Liver (tissue), 9 donors: ENCODE results near the gene MYBPC2. TPM values are rescaled to one million over a fixed set of nuclear protein-coding genes. Genes with fewer than 3 reads are reported as not detected.
A peak's percentile ranks its signal among the peaks of the same experiment; 100 is the strongest.

Experiments used
- DNase-seq: peaks from one replicate; pipeline ENCODE4 v3.0.0-alpha.2; 2017; ENCODE audit warnings: low spot score
- H3K27ac ChIP-seq, 2 donors: one replicate each; pipeline ENCODE4 v1.7.0; 2013; ENCODE audit warnings: inconsistent platforms in 2 of 2, low read length in 2 of 2, control low read depth in 1 of 2, low read depth in 1 of 2, mild to moderate bottlenecking in 1 of 2
- H3K27me3 ChIP-seq, 4 donors: one replicate each; pipeline versions ENCODE4 v1.6.1 to v1.7.0; 2013; ENCODE audit warnings: low read length in 3 of 4, inconsistent platforms in 1 of 4, mild to moderate bottlenecking in 1 of 4, moderate library complexity in 1 of 4; ENCODE audit not compliant: control insufficient read depth in 4 of 4, insufficient read depth in 4 of 4
- H3K36me3 ChIP-seq, 4 donors: one replicate each; pipeline versions ENCODE4 v1.6.1 to v1.7.0; 2013; ENCODE audit warnings: low read length in 3 of 4, mild to moderate bottlenecking in 3 of 4, low read depth in 1 of 4, moderate library complexity in 1 of 4; ENCODE audit not compliant: control insufficient read depth in 4 of 4, insufficient read depth in 3 of 4
- H3K4me1 ChIP-seq, 4 donors: one replicate each; pipeline versions ENCODE4 v1.6.1 to v1.7.0; 2013; ENCODE audit warnings: low read length in 3 of 4, mild to moderate bottlenecking in 3 of 4, moderate library complexity in 1 of 4; ENCODE audit not compliant: control insufficient read depth in 4 of 4, insufficient read depth in 4 of 4
- H3K4me3 ChIP-seq, 3 donors: one replicate each; pipeline versions ENCODE4 v1.6.1 to v1.7.0; 2013; ENCODE audit warnings: low read length in 3 of 3, control low read depth in 1 of 3, low read depth in 1 of 3, mild to moderate bottlenecking in 1 of 3
- H3K9ac ChIP-seq, 2 donors: one replicate each; pipeline ENCODE4 v1.7.0; 2013; ENCODE audit warnings: low read length in 2 of 2, mild to moderate bottlenecking in 2 of 2, moderate library complexity in 2 of 2, control low read depth in 1 of 2, low read depth in 1 of 2
- H3K9me3 ChIP-seq, 4 donors: one replicate each; pipeline versions ENCODE4 v1.6.1 to v1.7.0; 2013; ENCODE audit warnings: low read length in 3 of 4; ENCODE audit not compliant: control insufficient read depth in 4 of 4
- EGR1 ChIP-seq, 2 donors: IDR thresholded peaks; 2 replicates each; pipeline ENCODE4 v1.6.1; 2016 to 2018; ENCODE audit warnings: antibody characterized with exemption in 2 of 2, low read depth in 2 of 2
- FOXA1 ChIP-seq: IDR thresholded peaks from 2 replicates; pipeline ENCODE4 v1.6.1; 2016; ENCODE audit warnings: antibody characterized with exemption
- FOXA2 ChIP-seq: IDR thresholded peaks from 2 replicates; pipeline ENCODE4 v1.6.1; 2016; ENCODE audit warnings: antibody characterized with exemption
- GABPA ChIP-seq, 2 donors: IDR thresholded peaks in 1 of 2; conservative IDR thresholded peaks in 1 of 2; 2 replicates each; pipeline ENCODE4 v1.6.1; 2016; ENCODE audit warnings: antibody characterized with exemption in 2 of 2, mild to moderate bottlenecking in 1 of 2, moderate library complexity in 1 of 2
- HNF4G ChIP-seq: IDR thresholded peaks from 2 replicates; pipeline ENCODE4 v1.6.1; 2016; ENCODE audit warnings: antibody characterized with exemption
- NR2F2 ChIP-seq: IDR thresholded peaks from 2 replicates; pipeline ENCODE4 v1.6.1; 2016; ENCODE audit warnings: antibody characterized with exemption
- RAD21 ChIP-seq, 2 donors: IDR thresholded peaks; 2 replicates each; pipeline ENCODE4 v1.6.1; 2016; ENCODE audit warnings: antibody characterized with exemption in 2 of 2, mild to moderate bottlenecking in 2 of 2
- RXRA ChIP-seq, 2 donors: IDR thresholded peaks; 2 replicates each; pipeline ENCODE4 v1.6.1; 2017 to 2018; ENCODE audit warnings: antibody characterized with exemption in 2 of 2, mild to moderate bottlenecking in 1 of 2
- SP1 ChIP-seq: IDR thresholded peaks from 2 replicates; pipeline ENCODE4 v1.6.1; 2018; ENCODE audit warnings: antibody characterized with exemption, mild to moderate bottlenecking
- TAF1 ChIP-seq: conservative IDR thresholded peaks from 2 replicates; pipeline ENCODE4 v1.6.1; 2016; ENCODE audit warnings: antibody characterized with exemption, mild to moderate bottlenecking
- YY1 ChIP-seq: IDR thresholded peaks from 2 replicates; pipeline ENCODE4 v1.6.1; 2016; ENCODE audit warnings: antibody characterized with exemption, mild to moderate bottlenecking
- WGBS: extraction: QIAGEN DNeasy Blood & Tissue Kit; methylation state at CpG from one replicate; pipeline ENCODE4 v1.1.7; 2013; 5-methylcytosine and 5-hydroxymethylcytosine counted together
- polyA plus RNA-seq, 2 donors: library from polyadenylated mRNA; stranded (reverse) in 1 of 2; unstranded in 1 of 2; fragments of 200-250 nt in 1 of 2; fragments of >200 nt in 1 of 2; fragmentation: Nextera tagmentation in 1 of 2; extraction: Ambion mirVana in 1 of 2; gene quantifications; one replicate each; pipeline versions ENCODE4 v1.2.1 to v1.2.3, GENCODE V29; 2013 to 2015
- total RNA-seq, 2 donors: library from RNA; depleted of rRNA; stranded (reverse); fragments of >200 nt; gene quantifications; one replicate each; pipeline ENCODE4 v1.2.3, GENCODE V29; 2014
- TF ChIP-seq, protein P1 (sequence below): IDR thresholded peaks from 2 replicates; pipeline ENCODE4 v1.6.1; 2016; ENCODE audit warnings: antibody characterized with exemption, mild to moderate bottlenecking
- donor health status: healthy.
- donor health status: healthy.
- donor health status: healthy.
- donor health status: healthy.
- donor health status: healthy.

The MYBPC2 gene
- total and polyA plus RNA-seq, 4 donors = under 0.01 TPM; not detected in 3

DNA sequence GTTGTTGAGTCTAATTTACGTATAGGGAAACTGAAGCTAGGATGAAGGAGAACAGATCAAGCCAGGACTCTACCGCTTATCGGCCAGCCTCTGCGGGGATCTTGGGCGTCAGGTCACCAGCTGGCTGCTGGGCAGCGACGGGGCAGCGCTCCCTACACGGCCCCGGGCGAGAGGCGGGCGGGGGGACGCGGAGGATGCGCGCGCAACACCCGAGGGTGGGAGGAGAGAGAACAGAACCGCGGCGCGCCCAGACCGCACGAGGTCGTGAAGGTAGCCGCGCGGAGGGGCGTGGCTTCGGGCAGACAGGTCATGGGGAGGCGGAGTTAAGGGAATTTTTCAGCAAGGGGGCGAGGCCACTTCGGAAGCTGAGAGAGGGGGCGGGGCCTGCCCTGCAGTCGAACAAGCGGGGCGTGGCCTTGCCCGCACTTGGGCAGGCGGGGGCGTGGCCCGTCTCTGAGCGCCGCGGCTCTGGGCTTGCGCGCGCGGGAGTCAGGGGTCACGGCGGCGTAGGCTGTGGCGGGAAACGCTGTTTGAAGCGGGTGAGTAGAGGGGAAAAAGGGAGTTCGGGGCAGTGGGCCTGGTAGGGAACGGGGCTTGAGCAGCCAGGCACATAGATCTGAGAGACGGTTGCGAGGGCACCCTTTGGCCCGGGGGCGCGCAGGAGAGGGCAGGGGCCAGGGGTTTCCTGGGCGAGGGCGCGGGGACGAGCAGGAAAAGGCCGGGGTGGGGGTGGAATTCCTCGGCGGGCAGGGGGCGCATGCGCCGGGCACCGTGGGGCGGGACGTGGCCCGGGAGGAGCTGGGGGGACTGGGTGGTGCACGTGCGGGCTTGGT is 48.6 kb upstream of the MYBPC2 start, which contains the start of gene POLD1:
POLD1 (plus strand) TSS at position 496 of the 833 bp plus-strand sequence. CDS start 14,505 bp downstream, outside the sequence.
- H3K4me1 ChIP-seq = peaks cover 0 to 12% (median 10%) of the 10 kb centered on the region in 4 donors
- H3K27ac ChIP-seq = peak within 1 kb of the TSS; percentile 75 to 78
- H3K36me3 ChIP-seq = peaks cover 6 to 33% (median 19%) of the 10 kb centered on the region in 4 donors
- H3K4me3 ChIP-seq = peak within 1 kb of the TSS; percentile 27 to 82 (median 63)
- no peaks in the 10 kb centered on the region for H3K27me3 ChIP-seq
- no peaks in the 10 kb centered on the region for H3K9me3 ChIP-seq
- DNase-seq = peak; percentile 98
- peak; percentile 86 for TF ChIP-seq SP1
- peak in 1 of 2 donors; percentile 70 for TF ChIP-seq EGR1 (IDR thresholded peaks at IDR 0.05; ENCODE audit: low read depth in 2 of 2)
- peak; percentile 58 for TF ChIP-seq YY1
- TF ChIP-seq GABPA (IDR thresholded peaks at IDR 0.05 in 1 of 2, conservative IDR thresholded peaks at IDR 0.05 in 1 of 2) = peak in 1 of 2 donors; percentile 80
- TF ChIP-seq, protein P1, sequence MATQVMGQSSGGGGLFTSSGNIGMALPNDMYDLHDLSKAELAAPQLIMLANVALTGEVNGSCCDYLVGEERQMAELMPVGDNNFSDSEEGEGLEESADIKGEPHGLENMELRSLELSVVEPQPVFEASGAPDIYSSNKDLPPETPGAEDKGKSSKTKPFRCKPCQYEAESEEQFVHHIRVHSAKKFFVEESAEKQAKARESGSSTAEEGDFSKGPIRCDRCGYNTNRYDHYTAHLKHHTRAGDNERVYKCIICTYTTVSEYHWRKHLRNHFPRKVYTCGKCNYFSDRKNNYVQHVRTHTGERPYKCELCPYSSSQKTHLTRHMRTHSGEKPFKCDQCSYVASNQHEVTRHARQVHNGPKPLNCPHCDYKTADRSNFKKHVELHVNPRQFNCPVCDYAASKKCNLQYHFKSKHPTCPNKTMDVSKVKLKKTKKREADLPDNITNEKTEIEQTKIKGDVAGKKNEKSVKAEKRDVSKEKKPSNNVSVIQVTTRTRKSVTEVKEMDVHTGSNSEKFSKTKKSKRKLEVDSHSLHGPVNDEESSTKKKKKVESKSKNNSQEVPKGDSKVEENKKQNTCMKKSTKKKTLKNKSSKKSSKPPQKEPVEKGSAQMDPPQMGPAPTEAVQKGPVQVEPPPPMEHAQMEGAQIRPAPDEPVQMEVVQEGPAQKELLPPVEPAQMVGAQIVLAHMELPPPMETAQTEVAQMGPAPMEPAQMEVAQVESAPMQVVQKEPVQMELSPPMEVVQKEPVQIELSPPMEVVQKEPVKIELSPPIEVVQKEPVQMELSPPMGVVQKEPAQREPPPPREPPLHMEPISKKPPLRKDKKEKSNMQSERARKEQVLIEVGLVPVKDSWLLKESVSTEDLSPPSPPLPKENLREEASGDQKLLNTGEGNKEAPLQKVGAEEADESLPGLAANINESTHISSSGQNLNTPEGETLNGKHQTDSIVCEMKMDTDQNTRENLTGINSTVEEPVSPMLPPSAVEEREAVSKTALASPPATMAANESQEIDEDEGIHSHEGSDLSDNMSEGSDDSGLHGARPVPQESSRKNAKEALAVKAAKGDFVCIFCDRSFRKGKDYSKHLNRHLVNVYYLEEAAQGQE = peak; percentile 46
- TF ChIP-seq NR2F2 = peak; percentile 68
- TF ChIP-seq TAF1 = no peak
- no peak for TF ChIP-seq FOXA2
- no peak for TF ChIP-seq RAD21 (IDR thresholded peaks at IDR 0.05)
- TF ChIP-seq RXRA (IDR thresholded peaks at IDR 0.05) = no peak
- no peak for TF ChIP-seq HNF4G
- peak; percentile 37 for TF ChIP-seq FOXA1
- H3K9ac ChIP-seq = peak within 1 kb of the TSS; percentile 4 to 69
- WGBS = under 1% methylated on average over 78 of the region's 78 CpGs

DNA sequence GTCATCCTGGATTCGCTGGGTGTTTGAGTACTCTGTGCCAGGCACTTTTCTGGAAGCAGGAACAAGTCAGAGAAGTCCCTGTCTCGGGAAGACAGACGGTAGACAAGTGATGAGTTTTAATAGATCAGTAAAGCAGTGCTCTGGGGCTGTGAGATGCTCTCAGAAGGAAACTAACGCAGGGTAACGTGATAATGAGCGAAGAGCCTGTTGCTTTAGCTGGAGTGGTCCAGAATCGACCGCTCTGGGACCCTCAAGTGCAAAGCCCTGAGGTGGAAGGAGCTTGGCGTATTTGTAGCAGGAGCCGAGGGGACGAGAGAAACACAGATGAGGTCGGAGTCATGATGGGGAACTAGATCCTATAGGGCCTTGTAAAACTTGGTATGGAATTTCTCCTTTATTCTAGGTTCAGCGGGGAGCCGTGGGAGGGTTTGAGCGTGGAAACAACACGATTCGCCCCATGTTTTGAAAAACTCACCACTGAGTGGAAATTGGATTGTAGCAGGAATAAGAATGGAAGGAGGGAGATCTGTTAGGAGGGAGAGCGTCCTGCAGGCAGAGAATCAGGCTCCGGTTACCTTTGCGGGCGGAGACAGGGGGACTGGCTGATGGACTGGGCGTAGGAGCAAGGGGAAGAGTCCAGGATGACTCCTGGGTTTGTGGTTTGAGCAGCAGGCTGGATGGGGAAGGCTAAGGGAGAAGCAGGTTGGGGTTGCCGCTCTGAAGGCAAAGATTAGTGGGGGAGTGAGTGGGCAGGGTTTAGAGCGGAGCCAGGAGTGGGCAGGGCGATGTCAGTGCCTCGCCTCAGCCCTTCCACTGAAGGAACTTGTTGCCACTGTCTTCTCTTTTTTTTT is 47.8 kb upstream of the MYBPC2 start:
- H3K9ac ChIP-seq = peak overlapping the region; percentile 4 to 69
- H3K4me3 ChIP-seq = peak overlapping the region; percentile 27 to 82 (median 63)
- DNase-seq = no peak
- 24% methylated on average over 26 of the region's 26 CpGs for WGBS
- peak overlapping the region; percentile 75 to 78 for H3K27ac ChIP-seq
- peaks cover 4 to 25% (median 15%) of the 10 kb centered on the region in 4 donors for H3K36me3 ChIP-seq
- H3K27me3 ChIP-seq = no peaks in the 10 kb centered on the region
- peaks cover 0 to 12% (median 10%) of the 10 kb centered on the region in 4 donors for H3K4me1 ChIP-seq
- TF ChIP-seq HNF4G (no peak), GABPA (IDR thresholded peaks at IDR 0.05 in 1 of 2, conservative IDR thresholded peaks at IDR 0.05 in 1 of 2) (no peak)
- no peaks in the 10 kb centered on the region for H3K9me3 ChIP-seq
